Measurements from ENCODE around the gene ABCA8.
"Not testable (repeated sequence)": the region's sequence is repeated elsewhere in the genome, so short reads cannot be mapped to it uniquely, and the experiment has no call there.

The ABCA8 gene

GRCh38 chr17:68824185-68824584 is 131.0 kb downstream of the ABCA8 start:
- DNase-seq (ENCODE audit: low spot score): not testable (repeated sequence)

DNA sequence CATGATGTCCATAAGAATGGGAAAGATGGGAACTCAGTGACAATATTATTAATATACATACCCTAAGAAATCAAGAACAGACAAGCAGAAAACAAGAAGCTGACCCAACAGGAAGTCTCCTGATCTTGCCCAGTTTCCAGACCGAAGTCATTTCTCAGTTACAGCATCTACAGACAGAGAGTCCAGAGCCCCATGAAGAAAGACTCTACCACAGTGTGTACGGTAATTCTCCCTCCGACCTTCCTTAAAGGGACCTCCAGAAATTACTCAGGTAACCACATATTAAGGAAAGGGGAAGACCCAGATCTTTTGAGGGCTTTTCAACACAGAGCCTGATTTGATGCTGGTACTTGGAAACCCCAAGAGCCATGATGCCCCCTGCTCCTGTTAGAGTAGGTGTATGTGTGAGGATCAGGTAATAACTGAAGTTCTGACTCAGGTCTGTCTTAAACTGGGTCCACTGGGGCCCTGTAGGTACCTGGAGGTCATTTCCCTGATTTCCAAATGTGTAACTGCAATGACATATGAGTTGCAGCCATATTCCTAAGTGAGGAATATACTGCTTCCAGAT is 132.4 kb downstream of the ABCA8 start:
- DNase-seq (ENCODE audit: low spot score): no peak

DNA sequence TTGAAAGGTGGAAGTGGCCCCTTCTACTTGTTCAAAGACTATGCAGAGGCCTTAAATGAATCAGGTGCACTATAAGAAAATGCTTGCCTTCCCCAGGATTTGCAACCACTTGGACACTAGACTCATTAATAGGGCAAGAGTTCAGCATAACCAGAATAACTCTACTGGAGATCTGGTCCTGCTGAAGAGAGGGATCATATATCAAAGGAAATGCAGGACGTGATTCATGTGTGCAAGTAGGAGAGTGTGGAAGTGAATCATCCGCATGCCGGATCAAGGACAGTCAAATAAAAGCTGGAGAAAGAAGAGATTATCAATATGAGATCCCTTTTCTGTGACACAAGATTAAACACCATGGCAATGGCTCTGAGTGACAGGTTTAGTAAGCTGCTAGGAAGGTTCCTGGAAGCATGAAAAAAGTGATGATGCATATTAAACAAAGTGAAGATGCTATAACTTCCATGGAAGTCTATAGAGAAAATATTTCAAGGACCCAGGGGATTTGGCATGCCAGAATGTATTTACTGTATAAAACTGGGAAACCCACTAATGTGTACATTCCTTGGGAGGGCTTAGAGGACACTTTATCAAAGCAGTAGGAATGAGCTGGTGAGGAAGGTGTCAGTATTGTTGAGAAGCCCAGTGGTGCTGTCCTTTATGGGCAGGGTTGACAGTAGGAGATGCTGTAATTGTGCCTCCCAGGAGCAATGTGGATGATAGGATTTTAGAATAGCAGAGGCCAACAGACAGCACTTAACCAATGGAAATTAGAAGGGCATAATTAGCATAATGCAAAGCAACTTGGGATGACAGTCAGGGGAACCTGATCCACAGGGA is 133.1 kb downstream of the ABCA8 start:
- no peak for DNase-seq (ENCODE audit: low spot score)

DNA sequence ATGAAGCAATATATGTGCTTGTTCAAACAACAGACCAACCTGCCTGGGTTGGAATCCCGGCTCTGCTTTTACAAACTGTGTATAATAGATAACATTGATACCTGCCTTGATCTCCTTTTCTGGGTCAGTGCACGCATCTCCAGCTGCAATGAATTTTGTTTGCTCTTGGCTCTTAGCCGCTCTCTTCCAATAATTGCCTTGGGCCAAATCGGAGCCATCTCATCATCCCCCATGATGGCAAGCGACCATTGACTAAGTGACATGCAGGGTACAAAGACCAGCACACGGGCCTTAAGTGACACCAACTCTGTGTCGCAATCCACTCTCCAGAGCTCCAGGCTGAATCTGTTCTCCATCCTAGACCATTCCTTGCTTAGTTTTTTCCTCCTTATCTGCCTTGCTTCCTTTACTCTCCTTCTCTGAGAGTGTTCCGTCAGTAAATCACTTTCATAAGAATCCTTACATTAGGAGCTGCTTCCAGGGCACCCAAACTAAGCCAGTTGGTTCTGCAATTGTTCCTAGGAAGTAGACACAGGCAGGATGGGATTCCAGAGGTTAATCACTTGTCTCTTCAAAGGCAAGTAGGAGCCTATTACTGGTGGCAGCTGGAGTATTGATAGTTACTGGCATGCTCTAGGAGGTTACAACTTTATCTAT is 134.2 kb downstream of the ABCA8 start:
- DNase-seq (ENCODE audit: low spot score): no peak

- no peak for DNase-seq (ENCODE audit: low spot score)
Measured at GRCh38 chr17:68820476-68820824, 134.7 kb downstream of the ABCA8 start.

GRCh38 chr17:68819465-68819864 is 135.7 kb downstream of the ABCA8 start:
- no peak for DNase-seq (ENCODE audit: low spot score)

All from D341Med (cell line).